H1 (cell line): ENCODE measurements around the gene LRRC17. TPM values are rescaled to one million over a fixed set of nuclear protein-coding genes. Genes with fewer than 3 reads are reported as not detected.

Source experiments
- CTCF ChIA-PET: fragments of 300-600 bp; sonication (Branson Sonifier 250); formaldehyde crosslinking; loops from one replicate; lab custom pipeline; 2021; ENCODE audit not compliant: partially characterized antibody; lab: Charles Lee
- POLR2A ChIA-PET: fragments of 300-600 bp; sonication (Branson Sonifier 250); formaldehyde crosslinking; loops from one replicate; lab custom pipeline; 2021; ENCODE audit warnings: inconsistent platforms; ENCODE audit not compliant: partially characterized antibody; lab: Charles Lee
- DNase-seq, 2 experiments: peaks; one replicate each; pipeline versions ENCODE4 v3.0.0 to v3.0.0-alpha.2; 2010 to 2022; ENCODE audit warnings: low spot score in 2 of 2, low read depth in 1 of 2, mixed read lengths in 1 of 2
- FAIRE-seq: peaks from 2 replicates; lab custom pipeline; 2011; peaks lifted over from hg19 to GRCh38; lab: Jason Lieb, UNC
- H2AFZ ChIP-seq: 2 replicates; pipeline ENCODE4 v1.8.1; 2012; ENCODE audit warnings: low read length, inconsistent platforms
- H2AK5ac ChIP-seq: 2 replicates; pipeline ENCODE4 v1.6.1; 2013; ENCODE audit warnings: low read depth, low read length
- H2BK120ac ChIP-seq: replicated peaks from 2 replicates; pipeline ENCODE3; 2013; ENCODE audit warnings: low read depth, low read length, inconsistent platforms
- H2BK12ac ChIP-seq: 2 replicates; pipeline ENCODE4 v1.6.1; 2013; ENCODE audit warnings: low read depth, low read length
- H2BK15ac ChIP-seq: 2 replicates; pipeline ENCODE4 v1.6.1; 2013; ENCODE audit warnings: low read length
- H2BK20ac ChIP-seq: 2 replicates; pipeline ENCODE4 v1.6.1; 2013; ENCODE audit warnings: low read length
- H2BK5ac ChIP-seq: 2 replicates; pipeline ENCODE4 v1.6.1; 2013; ENCODE audit warnings: low read depth, low read length
- H3K14ac ChIP-seq: 2 replicates; pipeline ENCODE4 v1.6.1; 2013; ENCODE audit warnings: inconsistent platforms; ENCODE audit not compliant: insufficient read length
- H3K18ac ChIP-seq: 2 replicates; pipeline ENCODE4 v1.6.1; 2013; ENCODE audit warnings: low read length; ENCODE audit errors: extremely low read depth
- H3K23ac ChIP-seq: 2 replicates; pipeline ENCODE4 v1.6.1; 2013; ENCODE audit warnings: inconsistent platforms; ENCODE audit not compliant: insufficient read length
- H3K23me2 ChIP-seq: 2 replicates; pipeline ENCODE4 v1.6.1; 2013; ENCODE audit warnings: low read depth, low read length
- H3K27ac ChIP-seq: 2 replicates; pipeline ENCODE4 v1.6.1; 2011; ENCODE audit warnings: low read depth, low read length, inconsistent platforms
- H3K27me3 ChIP-seq, 4 experiments: replicated peaks in 1 of 4; 1 replicate in 1 of 4; 2 replicates in 3 of 4; pipeline versions ENCODE4 v1.6.1 to v1.8.1; 2011 to 2013; ENCODE audit warnings: low read length in 3 of 4, mild to moderate bottlenecking in 3 of 4, inconsistent platforms in 2 of 4, mixed read lengths in 2 of 4, moderate library complexity in 1 of 4; ENCODE audit not compliant: control insufficient read depth in 3 of 4, insufficient read depth in 3 of 4; ENCODE audit errors: extremely low read depth in 1 of 4
- H3K36me3 ChIP-seq, 4 experiments: 2 replicates each; pipeline versions ENCODE4 v1.6.1 to v1.8.1; 2011 to 2013; ENCODE audit warnings: mild to moderate bottlenecking in 4 of 4, low read length in 3 of 4, moderate library complexity in 2 of 4, control low read depth in 1 of 4, inconsistent platforms in 1 of 4; ENCODE audit not compliant: insufficient read depth in 4 of 4, control insufficient read depth in 2 of 4
- H3K4ac ChIP-seq: replicated peaks from 2 replicates; pipeline ENCODE3; 2013; ENCODE audit warnings: low read length, low read depth, mixed read lengths, inconsistent platforms; ENCODE audit not compliant: insufficient read length
- H3K4me1 ChIP-seq, 4 experiments: replicated peaks in 1 of 4; 1 replicate in 1 of 4; 2 replicates in 3 of 4; pipeline versions ENCODE4 v1.6.1 to v1.8.1; 2011 to 2013; ENCODE audit warnings: low read length in 3 of 4, inconsistent platforms in 2 of 4, mixed read lengths in 1 of 4; ENCODE audit not compliant: insufficient read depth in 4 of 4, control insufficient read depth in 3 of 4
- H3K4me2 ChIP-seq, 2 experiments: 2 replicates each; pipeline versions ENCODE4 v1.6.1 to v1.8.1; 2011 to 2013; ENCODE audit warnings: low read depth in 2 of 2, low read length in 2 of 2, control low read depth in 1 of 2, inconsistent platforms in 1 of 2, mild to moderate bottlenecking in 1 of 2; ENCODE audit not compliant: insufficient read depth in 1 of 2
- H3K4me3 ChIP-seq, 4 experiments: fragments of 200-600, 300-600 bp in 1 of 4; sonication (generic), shearing (Covaris generic), sonication (Bioruptor Twin) in 1 of 4; 2 replicates each; pipeline versions ENCODE4 v1.5.1 to v1.8.1; 2011 to 2016; ENCODE audit warnings: low read length in 4 of 4, low read depth in 3 of 4, control low read depth in 2 of 4, inconsistent platforms in 2 of 4, mild to moderate bottlenecking in 2 of 4, mixed read lengths in 1 of 4, moderate library complexity in 1 of 4; ENCODE audit not compliant: insufficient read depth in 2 of 4; ENCODE audit errors: extremely low read depth in 1 of 4
- H3K56ac ChIP-seq: replicated peaks from 2 replicates; pipeline ENCODE3; 2013; ENCODE audit warnings: low read depth, mild to moderate bottlenecking, mixed read lengths, low read length, inconsistent platforms; ENCODE audit not compliant: insufficient read length
- H3K79me1 ChIP-seq: 2 replicates; pipeline ENCODE4 v1.6.1; 2013; ENCODE audit warnings: low read depth, low read length, control low read depth
- H3K79me2 ChIP-seq, 2 experiments: 2 replicates each; pipeline versions ENCODE4 v1.6.1 to v1.8.1; 2012 to 2013; ENCODE audit warnings: low read length in 2 of 2, mild to moderate bottlenecking in 2 of 2, inconsistent platforms in 1 of 2; ENCODE audit not compliant: insufficient read depth in 2 of 2, control insufficient read depth in 1 of 2
- H3K9ac ChIP-seq, 4 experiments: replicated peaks in 1 of 4; 1 replicate in 1 of 4; 2 replicates in 3 of 4; pipeline versions ENCODE4 v1.6.1 to v1.8.1; 2011 to 2013; ENCODE audit warnings: low read depth in 3 of 4, low read length in 3 of 4, control low read depth in 2 of 4, mild to moderate bottlenecking in 2 of 4, moderate library complexity in 2 of 4, inconsistent platforms in 1 of 4; ENCODE audit errors: extremely low read depth in 1 of 4
- H3K9me3 ChIP-seq, 2 experiments: 2 replicates each; pipeline versions ENCODE4 v1.6.1 to v1.8.1; 2012 to 2013; ENCODE audit warnings: mild to moderate bottlenecking in 2 of 2, moderate library complexity in 2 of 2, control low read depth in 1 of 2, inconsistent platforms in 1 of 2, low read depth in 1 of 2, low read length in 1 of 2, mixed read lengths in 1 of 2; ENCODE audit not compliant: insufficient read depth in 2 of 2
- H4K20me1 ChIP-seq, 2 experiments: replicated peaks in 1 of 2; 2 replicates each; pipeline versions ENCODE3 to v1.8.1; 2011 to 2013; ENCODE audit warnings: inconsistent platforms in 2 of 2, low read length in 2 of 2, mild to moderate bottlenecking in 1 of 2; ENCODE audit not compliant: insufficient read depth in 2 of 2, control insufficient read depth in 1 of 2
- H4K5ac ChIP-seq: 2 replicates; pipeline ENCODE4 v1.6.1; 2013; ENCODE audit warnings: low read length, low read depth, mixed read lengths, inconsistent platforms; ENCODE audit not compliant: insufficient read length
- H4K8ac ChIP-seq: 2 replicates; pipeline ENCODE4 v1.8.0; 2013; ENCODE audit warnings: mild to moderate bottlenecking, moderate library complexity, low read length, inconsistent platforms; ENCODE audit not compliant: insufficient read depth; ENCODE audit errors: extremely low read depth
- H4K91ac ChIP-seq: replicated peaks from 2 replicates; pipeline ENCODE3; 2013; ENCODE audit warnings: low read length, mixed read lengths, inconsistent platforms; ENCODE audit not compliant: insufficient read length
- KDM5A ChIP-seq: fragments of 200-600 bp; IDR thresholded peaks from 2 replicates; pipeline ENCODE4 v1.7.1; 2012; ENCODE audit warnings: mild to moderate bottlenecking, low read length, inconsistent platforms, mixed read lengths
- RAD21 ChIP-seq, 2 experiments: IDR thresholded peaks in 1 of 2; conservative IDR thresholded peaks in 1 of 2; 2 replicates each; pipeline ENCODE4 v1.6.1; 2011; ENCODE audit warnings: low read depth in 2 of 2, low read length in 2 of 2, improper control_type of control experiment in 1 of 2, inconsistent platforms in 1 of 2, mild to moderate bottlenecking in 1 of 2, moderate library complexity in 1 of 2
- SP1 ChIP-seq: IDR thresholded peaks from 2 replicates; pipeline ENCODE4 v1.6.1; 2011; ENCODE audit warnings: low read depth, low read length
- YY1 ChIP-seq: IDR thresholded peaks from 2 replicates; pipeline ENCODE4 v1.6.1; 2011; ENCODE audit warnings: low read depth, mild to moderate bottlenecking, low read length
- ZNF274 ChIP-seq: IDR thresholded peaks from 2 replicates; pipeline ENCODE4 v1.7.0; 2012; ENCODE audit warnings: low read length, borderline replicate concordance; ENCODE audit errors: extremely low read depth
- WGBS, 2 experiments: shearing (Covaris generic) in 1 of 2; methylation state at CpG; one replicate each; pipeline versions ENCODE4 v1.1.6 to v1.1.7; 2013 to 2015; ENCODE audit warnings: low lambda C conversion rate in 2 of 2, mixed read lengths in 2 of 2, inconsistent platforms in 1 of 2, low coverage in 1 of 2, missing lambda C conversion rate in 1 of 2; ENCODE audit not compliant: insufficient replicate concordance in 2 of 2, insufficient coverage in 1 of 2, insufficient read length in 1 of 2; ENCODE audit errors: extremely low coverage in 1 of 2, missing lambda C conversion rate in 1 of 2; 5-methylcytosine and 5-hydroxymethylcytosine counted together
- polyA plus RNA-seq, 7 experiments: library from polyadenylated mRNA; depleted of rRNA in 3 of 7; stranded (reverse) in 5 of 7; unstranded in 2 of 7; fragments of >200 nt in 5 of 7; fragments of 200-250 nt in 2 of 7; gene quantifications; 1 replicate in 5 of 7; 2 replicates in 1 of 7; 4 replicates in 1 of 7; pipeline versions ENCODE4 v1.2.1 to v1.2.3, GENCODE V29; 2011 to 2013; ENCODE audit warnings: missing spikeins in 2 of 7, mixed read lengths in 2 of 7
- total RNA-seq: library from RNA; stranded (reverse); fragmentation: NEBNext Ultra II Directional; extraction: Animal tissue kit (Norgen Biotek cat#: 25700); gene quantifications from 2 replicates; pipeline ENCODE4 v1.2.1, GENCODE V29; 2021

Gene LRRC17
- total and polyA plus RNA-seq, 2 of the 8 experiments (the other 6 are each of a cell fraction or from before 2014, with no cell fraction given), result 3.0 TPM

- Histone ChIP-seq H4K8ac (no peak overlapping the region), H3K4me3 (no peak overlapping the region), H2AK5ac (no peak overlapping the region), H3K27ac (no peak overlapping the region), H2AFZ (no peak overlapping the region), H4K20me1 (no peaks in the 10 kb centered on the region), H4K5ac (no peak overlapping the region), H3K14ac (no peak overlapping the region), H3K4me2 (no peak overlapping the region), H2BK120ac (no peak overlapping the region), H3K56ac (no peak overlapping the region), H3K36me3 (no peaks in the 10 kb centered on the region; a peak in 1 of 8 replicates), H3K18ac (no peak overlapping the region), H3K9me3 (no peaks in the 10 kb centered on the region), H3K23ac (no peak overlapping the region), H2BK5ac (no peak overlapping the region), H2BK12ac (no peak overlapping the region), H3K4me1 (no peaks in the 10 kb centered on the region), H3K4ac (no peak overlapping the region), H3K23me2 (no peaks in the 10 kb centered on the region; the same call in 1 of the 2 replicates), H3K79me2 (no peaks in the 10 kb centered on the region), H3K79me1 (no peaks in the 10 kb centered on the region), H4K91ac (no peak overlapping the region), H2BK15ac (no peak overlapping the region), H3K27me3 (no peaks in the 10 kb centered on the region), H2BK20ac (no peak overlapping the region), H3K9ac (no peak overlapping the region)
- 89% methylated on average over 1 of the region's 1 CpG; no CpG with 5 or more reads in 1 of the 2 experiments for WGBS, 2 experiments
- TF ChIP-seq SP1, result no peak
- no peak for TF ChIP-seq KDM5A
- no peak for TF ChIP-seq ZNF274
- TF ChIP-seq RAD21 (IDR thresholded peaks at IDR 0.05 in 1 of 2, conservative IDR thresholded peaks at IDR 0.05 in 1 of 2; ENCODE audit: low read depth in 2 of 2, low read length in 2 of 2), result no peak
- TF ChIP-seq YY1, result no peak
- no peak for DNase-seq
- ChIA-PET POLR2A (no interaction called here), CTCF (no interaction called here)
- FAIRE-seq, result no peak
These were observed 37.8 kb upstream of the LRRC17 start for GRCh38 chr7:102874966-102875365.
